ENCODE data around the gene SP4. TPM values are rescaled to one million over a fixed set of nuclear protein-coding genes. Genes with fewer than 3 reads are reported as not detected.

SP4 gene
- total and polyA plus RNA-seq, 2 of the 4 experiments (the other 2 are of a cell fraction) = 0.97 to 5.9 TPM

GRCh38 chr7:21504021-21504420, 76.1 kb downstream of the SP4 start:
- Histone ChIP-seq H3K56ac (ENCODE audit: extremely low read depth, insufficient read depth, low read length) (no peak overlapping the region), H3K27ac (ENCODE audit: insufficient read depth, low read length) (no peak overlapping the region), H2AFZ (replicated peaks; ENCODE audit: low read length, poor library complexity) (no peak overlapping the region), H3K4me1 (ENCODE audit: control insufficient read depth, insufficient read depth, low read length) (no peaks in the 10 kb centered on the region), H3K9ac (ENCODE audit: low read depth, low read length) (no peak overlapping the region), H4K91ac (ENCODE audit: insufficient read depth, low read depth, low read length) (no peak overlapping the region), H3K4me2 (ENCODE audit: low read depth, low read length) (no peak overlapping the region), H3K4ac (ENCODE audit: low read depth, low read length) (no peak overlapping the region), H2BK120ac (ENCODE audit: low read depth, low read length) (no peak overlapping the region), H2BK15ac (ENCODE audit: low read depth, low read length) (no peak overlapping the region), H4K20me1 (ENCODE audit: insufficient read depth, low read length) (no peaks in the 10 kb centered on the region), H3K9me1 (ENCODE audit: insufficient read depth, low read length) (no peaks in the 10 kb centered on the region), H2BK20ac (ENCODE audit: low read depth, low read length) (no peak overlapping the region), H4K8ac (ENCODE audit: low read depth in 2 of 2, low read length in 2 of 2) (no peak overlapping the region), H3K14ac (replicated peaks; ENCODE audit: low read depth, low read length) (no peak overlapping the region), H3K79me1 (ENCODE audit: low read depth in 1 of 2, low read length in 2 of 2) (no peaks in the 10 kb centered on the region), H3K27me3 (ENCODE audit: control insufficient read depth, insufficient read depth, low read length) (no peaks in the 10 kb centered on the region), H3K36me3 (ENCODE audit: control insufficient read depth, insufficient read depth, low read length) (no peaks in the 10 kb centered on the region), H2BK5ac (ENCODE audit: low read depth, low read length, poor library complexity, severe bottlenecking) (no peak overlapping the region), H2AK5ac (ENCODE audit: low read depth, low read length) (no peak overlapping the region), H3K18ac (ENCODE audit: low read depth, low read length) (no peak overlapping the region), H3K4me3 (ENCODE audit: insufficient read depth, low read depth, low read length) (no peak overlapping the region), H3K9me3 (ENCODE audit: control insufficient read depth, insufficient read depth, low read length) (no peaks in the 10 kb centered on the region), H3K23ac (ENCODE audit: low read depth, low read length) (no peak overlapping the region), H2AK9ac (replicated peaks; ENCODE audit: low read depth, low read length, poor library complexity) (no peak overlapping the region), H4K5ac (ENCODE audit: low read depth, low read length) (no peak overlapping the region)
- no peak for ATAC-seq (ENCODE audit: low read depth)
- DNase-seq = no peak
- CTCF ChIA-PET = interaction anchor here (1.6 kb wide), 1 partner anchor 241 kb away, joined by 3 read pairs; no protein-coding TSS in a partner anchor
- intact Hi-C loops (cut with micrococcal nuclease) = no loop called here
- dilution Hi-C loops (cut with HindIII; ENCODE audit: low sequenced_read_pairs, unreplicated experiment) = no loop called here
- POLR2A ChIA-PET (ENCODE audit: unreplicated experiment) = no interaction called here
- no TSS peak for BruUV-seq (replicated peaks)
- in situ Hi-C loops (cut with MboI; ENCODE audit: low sequenced_read_pairs) = loop anchor here (10.0 kb wide), 1 partner anchor 729 kb away; no protein-coding TSS in a partner anchor
- TF ChIP-seq FOS (IDR thresholded peaks at IDR 0.05; ENCODE audit: low read depth, low read length) (no peak), CEBPB (IDR thresholded peaks at IDR 0.05; ENCODE audit: low read depth, low read length) (no peak), CHD1 (IDR thresholded peaks at IDR 0.05; ENCODE audit: low read depth, low read length) (no peak), BHLHE40 (IDR thresholded peaks at IDR 0.05; ENCODE audit: low read depth, low read length) (no peak), CTCF (conservative IDR thresholded peaks at IDR 0.05; ENCODE audit: low read depth, low read length) (no peak)
- WGBS, 2 experiments (ENCODE audit: extremely low coverage in 2 of 2, insufficient read length in 1 of 2) = 80% methylated on average over 1 of the region's 2 CpGs; no CpG with 5 or more reads in 1 of the 2 experiments
